HG02938 (cell line): ENCODE data around the gene SMTNL1.

Experiments
- ATAC-seq: cut with Tn5 transposase; IDR thresholded peaks from one replicate; pipeline ENCODE4 v1.9.1; 2021; ENCODE audit warnings: mild to moderate bottlenecking, moderate library complexity; ENCODE audit not compliant: unreplicated experiment

Gene SMTNL1, protein sequence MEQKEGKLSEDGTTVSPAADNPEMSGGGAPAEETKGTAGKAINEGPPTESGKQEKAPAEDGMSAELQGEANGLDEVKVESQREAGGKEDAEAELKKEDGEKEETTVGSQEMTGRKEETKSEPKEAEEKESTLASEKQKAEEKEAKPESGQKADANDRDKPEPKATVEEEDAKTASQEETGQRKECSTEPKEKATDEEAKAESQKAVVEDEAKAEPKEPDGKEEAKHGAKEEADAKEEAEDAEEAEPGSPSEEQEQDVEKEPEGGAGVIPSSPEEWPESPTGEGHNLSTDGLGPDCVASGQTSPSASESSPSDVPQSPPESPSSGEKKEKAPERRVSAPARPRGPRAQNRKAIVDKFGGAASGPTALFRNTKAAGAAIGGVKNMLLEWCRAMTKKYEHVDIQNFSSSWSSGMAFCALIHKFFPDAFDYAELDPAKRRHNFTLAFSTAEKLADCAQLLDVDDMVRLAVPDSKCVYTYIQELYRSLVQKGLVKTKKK

DNA sequence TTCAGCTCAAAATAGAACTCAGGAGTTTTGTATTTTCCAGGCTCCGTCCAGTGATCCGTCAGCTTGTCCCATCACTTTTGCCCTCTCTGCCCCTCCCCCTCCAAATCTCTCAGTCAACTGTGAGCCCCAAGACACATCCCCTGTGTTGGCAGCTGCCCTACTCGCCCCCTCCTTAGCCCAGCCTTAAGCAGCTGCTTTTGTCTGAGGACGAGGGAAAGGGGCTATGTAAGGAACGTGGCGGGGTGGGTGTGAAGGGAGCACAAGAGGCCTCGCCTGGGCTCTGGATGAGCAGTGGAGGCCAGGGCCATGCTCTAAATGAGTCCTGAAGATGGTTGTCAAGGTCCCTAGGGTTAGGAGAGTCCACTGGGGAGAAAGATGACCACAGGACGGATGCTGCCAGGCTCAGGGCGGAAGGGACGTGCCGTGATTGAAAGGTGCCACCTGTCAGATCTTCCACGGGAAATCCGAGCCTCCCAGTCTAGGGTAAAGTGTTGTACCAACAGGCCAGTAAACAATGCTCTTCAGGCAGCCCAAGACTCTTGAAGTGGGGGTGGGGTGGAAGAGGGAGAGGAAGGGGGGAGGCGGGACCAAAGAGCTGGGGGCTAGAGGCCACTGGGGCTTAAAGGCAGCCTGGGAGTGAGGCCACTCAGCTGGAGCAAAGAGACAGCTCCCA, at the start of gene SMTNL1:
Gene SMTNL1, plus strand, starts transcription at position 649 of the 673 bp plus-strand sequence. CDS start 5,048 bp downstream, outside the sequence.
- ATAC-seq: no peak

DNA sequence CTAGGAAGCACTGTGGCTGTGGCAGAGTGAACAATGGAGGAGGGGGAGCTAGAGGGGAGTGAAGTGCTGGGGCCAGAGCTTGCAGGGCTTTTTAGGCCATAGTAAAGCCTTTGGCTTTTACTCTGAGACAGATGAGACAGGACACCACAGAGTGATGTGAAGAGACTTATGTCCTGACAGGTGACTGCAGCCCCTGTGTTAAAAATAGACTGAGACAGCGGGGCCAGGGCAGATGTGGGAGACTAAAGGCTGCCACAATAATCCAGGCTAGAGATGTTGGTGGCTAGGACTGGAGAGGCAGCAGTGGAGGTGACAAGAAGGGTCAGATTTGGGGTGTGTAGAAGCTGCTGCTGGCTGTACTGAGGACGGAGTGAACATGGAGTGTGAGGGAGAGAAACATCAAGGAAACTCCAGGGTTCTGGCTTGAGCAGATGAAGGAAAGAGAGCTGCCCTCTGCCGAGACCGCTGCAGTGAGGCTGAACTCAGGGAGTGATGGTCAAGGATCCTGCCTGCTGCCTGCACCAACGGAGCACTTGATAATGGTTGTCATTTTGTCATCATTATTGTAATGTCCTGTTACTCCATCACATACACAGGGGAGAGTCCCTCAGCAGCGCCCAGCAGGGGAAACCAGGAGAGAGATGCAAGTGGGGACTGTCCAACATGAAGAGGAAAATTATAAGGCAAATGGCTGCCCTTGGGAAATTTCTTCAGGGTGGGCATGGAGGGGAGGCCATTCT, 49.3 kb upstream of the SMTNL1 start:
- no peak for ATAC-seq

DNA sequence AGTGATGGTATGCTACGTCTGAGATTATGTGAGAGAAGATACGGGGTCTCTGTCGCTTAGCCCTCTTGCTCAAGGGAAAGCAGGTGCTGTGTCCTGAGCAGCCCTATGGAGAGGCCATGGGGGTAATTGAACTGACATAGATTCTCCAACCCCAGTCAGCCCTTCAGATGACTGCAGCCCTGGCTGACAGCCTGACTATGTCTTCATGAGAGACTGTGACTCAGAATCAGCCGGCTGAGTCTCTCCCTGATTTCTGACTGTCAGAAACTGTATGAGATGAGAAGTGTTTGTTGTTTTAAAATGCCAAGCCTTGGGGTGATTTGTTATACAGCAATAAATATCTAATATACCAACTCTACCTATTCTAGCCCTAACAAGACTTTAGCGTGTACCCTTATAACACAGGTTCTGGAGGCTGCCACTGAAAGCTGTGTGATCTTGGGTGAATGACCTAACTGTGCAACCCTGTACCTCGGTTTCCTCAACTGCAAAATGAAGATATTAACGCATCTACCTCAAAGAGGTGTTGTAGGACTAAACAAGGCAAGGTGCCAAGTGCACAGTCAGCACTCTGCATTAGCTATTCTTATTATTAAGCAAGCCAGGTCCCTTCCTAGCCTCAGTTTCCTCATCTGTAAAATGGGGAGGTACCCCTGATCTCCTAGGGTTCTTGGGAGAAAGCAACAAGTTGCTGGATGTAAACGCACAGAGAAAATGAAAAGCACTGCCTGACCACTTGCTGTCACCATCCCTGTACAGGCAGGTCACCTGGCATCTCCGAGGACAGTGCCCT, 46.7 kb upstream of the SMTNL1 start:
- ATAC-seq: no peak

DNA sequence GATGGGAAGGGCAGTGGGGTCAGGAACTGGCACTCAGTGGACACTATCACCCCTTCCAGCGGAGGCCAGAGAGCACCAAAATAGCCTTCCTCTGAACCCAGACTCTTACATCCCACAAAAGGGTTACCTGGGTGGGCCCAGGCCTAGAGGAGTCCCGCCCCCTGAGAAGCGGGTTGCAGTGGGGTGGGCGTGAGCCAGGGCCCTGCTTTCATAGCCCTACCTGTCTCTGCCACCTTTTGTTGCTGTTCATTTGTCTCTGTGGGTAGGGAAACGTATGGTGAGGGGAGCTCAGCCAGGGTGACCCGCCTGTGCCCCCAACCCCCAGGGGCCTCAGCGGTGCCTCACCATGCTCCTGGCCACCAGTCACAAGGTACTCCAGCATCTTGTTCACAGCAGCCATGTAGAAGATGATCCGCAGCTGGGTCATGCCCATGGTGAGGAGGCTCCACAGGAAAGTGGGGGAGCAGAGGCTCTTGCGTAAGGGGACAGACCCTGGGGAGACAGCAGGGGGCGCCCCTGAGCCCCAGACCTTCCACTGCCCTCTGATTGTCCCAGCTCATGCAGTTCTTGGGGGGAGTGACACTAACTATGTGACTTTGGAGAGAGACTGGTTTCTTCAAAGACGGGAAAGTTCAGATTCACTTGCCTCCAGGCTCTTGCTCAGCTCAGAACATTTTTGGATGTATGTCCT, 45.9 kb upstream of the SMTNL1 start:
- ATAC-seq: no peak

DNA sequence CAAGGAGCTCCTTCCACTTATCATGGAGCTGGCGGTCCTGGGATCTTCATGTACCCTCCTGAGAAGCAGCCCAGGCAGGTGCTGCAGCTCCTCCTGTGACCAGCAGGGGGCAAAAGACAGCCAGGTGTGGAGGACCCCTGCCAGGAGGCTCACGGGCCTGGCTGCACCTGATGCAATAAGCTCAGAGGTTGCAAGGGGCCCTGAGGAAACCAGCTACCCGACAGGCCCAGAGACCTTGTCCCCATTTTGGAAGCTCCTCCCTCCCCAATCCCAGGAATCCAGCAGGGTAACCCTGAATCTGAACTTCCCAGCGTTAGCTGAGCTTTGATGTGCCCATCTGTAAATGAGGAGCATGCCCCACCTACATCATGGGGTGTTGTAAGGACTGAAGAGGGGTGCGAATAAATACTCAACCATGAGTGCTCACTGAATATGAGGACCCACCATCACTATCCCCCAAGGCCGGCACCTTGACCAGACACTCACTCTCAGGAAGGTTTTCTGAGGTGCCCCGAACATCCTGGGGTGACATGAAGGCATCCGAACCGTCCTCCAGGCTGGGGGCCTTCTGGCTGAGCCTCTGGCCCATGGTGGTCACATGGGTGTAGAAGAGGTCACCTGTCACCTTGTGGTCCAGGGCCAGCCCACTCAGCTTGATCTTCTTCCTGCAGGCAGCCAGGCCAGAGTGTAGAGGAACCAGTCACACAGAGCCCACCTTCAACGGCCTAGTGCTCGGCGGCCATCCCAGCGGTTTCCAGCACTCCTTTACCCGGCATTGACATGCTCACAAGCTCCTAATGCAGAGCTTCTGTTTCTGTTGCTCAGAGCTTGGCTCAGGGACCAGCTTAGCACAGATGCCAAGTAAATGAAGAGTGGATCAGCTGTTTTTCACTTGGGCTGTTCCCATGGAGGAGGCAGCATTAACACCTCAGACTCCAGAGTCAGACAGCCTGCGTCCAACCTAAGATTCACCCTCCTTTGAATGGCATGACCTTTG, 43.6 kb upstream of the SMTNL1 start:
- no peak for ATAC-seq

DNA sequence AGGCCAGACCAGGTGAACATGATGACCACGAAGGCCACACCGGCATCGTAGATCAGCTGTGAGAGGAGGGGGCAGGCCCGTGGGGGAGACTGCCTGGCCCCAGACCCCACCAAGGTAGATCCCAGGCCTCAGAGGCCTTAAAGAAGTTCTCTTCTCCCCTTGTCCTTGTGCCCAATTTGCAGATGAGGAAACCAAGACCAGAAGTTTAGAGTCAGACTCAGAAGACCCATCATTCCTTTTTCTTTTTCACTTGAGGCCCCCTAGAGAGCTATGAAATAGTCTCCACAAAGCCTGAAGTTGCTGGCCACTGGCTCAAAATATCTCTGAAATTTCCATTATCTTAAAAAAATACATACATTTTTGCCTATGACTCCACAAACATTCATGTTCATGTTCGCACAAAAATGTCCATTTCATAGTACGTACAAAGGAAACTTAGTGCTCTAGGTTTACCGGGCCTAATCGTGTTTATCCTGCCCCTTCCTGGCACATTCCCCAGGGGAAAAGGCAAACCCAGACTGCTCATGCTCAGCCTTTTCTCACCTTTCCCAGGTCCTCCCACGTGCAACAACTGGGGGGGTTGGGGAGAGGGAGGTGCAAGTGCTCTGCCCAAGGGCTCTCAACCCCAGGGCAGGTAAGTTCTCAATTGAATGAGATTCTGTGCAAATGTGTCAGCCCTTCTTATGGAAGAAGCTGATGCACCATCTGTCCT, 41.1 kb upstream of the SMTNL1 start:
- ATAC-seq: no peak

DNA sequence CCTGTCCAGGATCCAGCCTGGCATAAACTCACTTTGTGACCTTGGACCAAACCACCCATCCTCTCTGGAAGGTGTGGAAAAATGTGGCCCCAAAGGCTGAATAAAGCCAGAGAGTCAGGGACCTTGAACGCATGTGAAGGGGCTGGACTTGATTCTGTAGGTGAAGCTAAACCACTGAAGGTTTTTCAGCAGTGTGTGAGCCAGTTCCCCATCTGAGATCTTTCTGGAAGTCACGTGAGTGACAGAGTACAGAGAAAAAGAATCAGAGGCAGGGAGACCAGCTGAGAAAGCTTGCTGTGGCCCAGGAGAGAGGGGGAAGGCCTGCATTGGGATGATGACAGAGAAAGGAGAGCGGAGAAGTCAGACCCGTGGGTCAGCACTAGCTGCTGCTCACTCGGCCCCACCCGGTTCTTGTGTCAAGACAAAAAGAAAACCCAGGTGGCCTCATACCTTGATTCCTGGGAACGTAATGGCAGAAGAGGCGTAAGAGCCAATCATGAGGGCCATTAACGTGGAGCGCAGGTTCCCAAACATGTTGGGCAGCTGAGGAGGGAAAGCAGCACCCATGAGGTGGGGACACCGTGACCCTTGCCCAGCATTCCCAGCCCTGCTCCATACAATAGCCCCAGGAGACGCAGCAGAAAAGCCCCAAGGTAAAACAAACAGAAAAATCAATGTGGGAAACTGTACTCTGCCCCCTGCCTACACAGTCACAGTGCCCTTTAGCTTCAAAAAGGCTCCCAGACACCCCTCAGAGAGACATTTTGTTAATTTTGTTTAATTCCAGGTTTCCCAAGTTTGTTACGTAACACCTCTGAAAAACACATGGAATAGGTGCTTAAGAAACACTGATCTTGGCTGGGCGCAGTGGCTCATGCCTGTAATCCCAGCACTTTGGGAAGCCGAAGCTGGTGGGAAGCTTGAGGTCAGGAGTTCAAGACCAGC, 39.8 kb upstream of the SMTNL1 start:
- ATAC-seq: no peak

DNA sequence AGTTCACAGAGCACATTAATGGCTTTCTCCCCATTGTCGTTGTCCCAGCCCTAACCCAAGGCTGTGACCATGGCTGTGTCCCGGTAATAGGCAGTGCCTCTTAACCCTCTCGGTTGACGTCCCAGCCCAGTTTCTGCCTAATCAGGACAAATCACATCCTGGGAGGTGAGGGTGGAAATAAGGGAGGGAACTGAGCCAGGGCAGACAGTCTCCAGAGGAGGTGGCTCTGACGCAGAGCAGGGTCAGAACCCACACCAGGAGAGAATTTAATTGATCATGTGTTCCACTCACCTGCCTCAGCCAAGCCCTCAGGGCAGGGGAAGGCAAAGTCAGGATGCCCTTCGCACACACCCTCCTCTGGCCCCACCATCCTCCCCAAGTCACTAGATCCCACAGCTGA, 38.9 kb upstream of the SMTNL1 start:
- ATAC-seq: no peak

DNA sequence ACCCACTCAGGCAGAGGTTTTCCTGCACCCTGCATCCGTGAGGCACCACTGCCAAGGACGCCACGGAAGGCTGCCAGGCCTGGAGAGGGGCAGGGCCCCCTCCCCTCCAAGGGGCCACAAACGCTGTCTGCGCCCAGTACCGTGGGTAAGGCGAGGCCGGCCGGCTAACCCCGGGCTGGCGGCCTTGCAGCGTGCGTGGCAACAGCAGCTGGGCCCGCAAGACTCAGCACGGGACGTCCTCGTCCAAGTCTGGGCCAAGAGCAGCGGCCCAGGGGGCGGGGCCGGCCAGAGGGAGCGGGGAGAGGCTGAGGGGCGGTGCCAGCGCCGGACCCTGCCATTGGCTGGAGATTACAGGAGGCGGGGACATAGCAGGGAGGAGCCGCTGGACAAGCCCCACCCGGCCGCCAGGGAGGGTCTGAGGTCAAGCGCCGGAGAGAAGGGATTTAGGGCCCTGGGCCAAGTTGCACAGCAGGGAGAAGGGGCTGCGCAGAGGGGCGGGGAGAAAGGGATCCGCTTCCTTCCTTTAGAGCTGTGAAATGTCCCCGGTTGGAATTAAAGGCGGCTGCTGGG, 37.9 kb upstream of the SMTNL1 start:
- ATAC-seq: no peak

DNA sequence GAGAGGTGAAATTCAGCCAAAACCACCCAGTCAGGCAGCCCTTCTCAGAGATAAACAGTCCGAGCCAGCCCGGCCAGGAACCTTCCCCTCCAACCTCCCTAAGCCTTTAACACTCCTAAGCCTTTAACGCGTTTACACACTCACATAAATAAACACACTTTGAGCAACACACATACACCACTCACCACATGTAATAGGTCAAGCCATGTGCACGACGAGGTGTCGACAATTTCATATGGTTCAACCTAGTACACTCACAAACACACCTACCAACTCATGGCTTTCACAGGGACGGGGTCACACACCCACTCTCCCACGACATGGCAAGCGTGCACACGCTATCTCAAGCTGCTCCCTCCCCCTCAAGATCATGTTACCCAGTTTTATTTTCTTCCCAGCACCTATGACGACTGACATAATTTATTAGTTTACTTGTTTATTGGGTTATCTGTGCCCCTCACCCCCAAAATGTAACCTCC, 37.4 kb upstream of the SMTNL1 start:
- ATAC-seq: no peak

DNA sequence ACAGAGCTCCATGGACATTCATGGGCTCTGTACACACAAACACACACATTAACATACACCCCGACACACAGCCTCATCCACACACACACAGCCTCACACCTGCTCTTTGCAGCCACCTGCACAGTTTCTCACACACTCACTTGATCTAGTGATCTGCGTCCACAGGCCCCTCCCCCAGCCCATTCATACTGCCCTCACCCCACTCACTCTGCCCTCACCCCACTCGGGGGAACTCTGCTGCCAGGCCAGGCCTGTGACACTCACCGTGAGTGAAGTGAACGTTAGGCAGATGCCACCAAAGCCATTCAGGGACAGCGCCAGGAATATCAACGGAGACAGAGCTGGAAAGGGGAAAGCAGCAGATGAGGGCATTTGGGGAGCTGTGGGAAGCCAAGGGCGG, 36.9 kb upstream of the SMTNL1 start:
- no peak for ATAC-seq

DNA sequence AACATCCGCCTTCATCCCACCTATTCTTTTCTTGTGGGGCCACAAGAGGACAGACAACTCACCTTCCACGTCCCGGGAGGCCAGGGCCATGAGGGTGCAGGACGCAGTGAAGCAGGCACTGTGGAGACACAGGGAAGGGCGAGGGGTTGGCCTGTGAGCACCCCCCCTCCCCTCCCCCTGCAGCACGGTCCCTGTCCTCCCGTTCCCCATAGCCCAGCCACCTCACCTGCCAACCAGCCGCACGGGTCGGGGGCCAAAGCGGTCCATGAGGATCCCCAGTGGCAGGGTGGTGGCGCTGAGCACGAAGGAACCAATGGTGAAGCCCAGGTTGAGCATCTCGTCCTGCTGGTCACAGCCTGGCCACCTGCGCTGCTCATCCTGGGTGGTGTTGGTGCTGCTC, 36.5 kb upstream of the SMTNL1 start:
- no peak for ATAC-seq

DNA sequence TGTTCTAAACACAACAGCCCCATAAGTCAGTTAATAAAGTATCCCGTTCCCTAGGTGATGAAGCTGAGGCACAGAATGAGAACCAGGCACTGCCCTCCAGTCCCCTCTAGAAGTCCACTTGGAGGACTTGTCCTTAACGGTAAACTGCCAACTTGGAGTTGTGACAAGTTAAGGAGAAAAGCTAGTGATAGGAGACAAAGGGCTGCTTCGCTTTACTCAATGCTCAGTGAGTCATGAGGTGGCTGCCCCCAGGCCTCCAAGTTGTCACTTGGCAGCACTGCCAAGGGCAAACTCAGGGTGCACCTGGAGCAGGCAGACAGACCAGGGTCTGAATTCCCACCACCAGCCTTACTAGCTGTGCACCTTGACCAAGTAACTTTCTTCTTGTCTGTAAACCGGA, 35.4 kb upstream of the SMTNL1 start:
- ATAC-seq: no peak

DNA sequence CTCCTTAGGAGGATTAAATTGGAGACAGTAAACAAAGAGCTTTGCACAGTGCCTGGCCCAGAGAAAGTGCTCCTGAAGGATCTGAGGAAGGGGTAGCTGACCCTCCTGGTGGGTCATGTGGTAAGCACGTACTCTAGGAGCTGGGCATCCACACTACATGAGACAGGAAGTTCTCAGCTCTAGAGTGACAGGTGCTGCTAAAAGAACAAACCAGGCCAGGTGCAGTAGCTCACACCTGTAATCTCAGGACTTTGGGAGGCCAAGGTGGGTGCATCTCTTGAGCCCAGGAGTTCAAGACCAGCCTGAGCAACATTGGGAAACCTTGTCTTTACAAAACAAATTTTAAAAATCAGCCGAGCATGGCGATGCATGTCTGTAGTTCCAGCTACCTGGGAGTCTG, 35.0 kb upstream of the SMTNL1 start:
- no peak for ATAC-seq

DNA sequence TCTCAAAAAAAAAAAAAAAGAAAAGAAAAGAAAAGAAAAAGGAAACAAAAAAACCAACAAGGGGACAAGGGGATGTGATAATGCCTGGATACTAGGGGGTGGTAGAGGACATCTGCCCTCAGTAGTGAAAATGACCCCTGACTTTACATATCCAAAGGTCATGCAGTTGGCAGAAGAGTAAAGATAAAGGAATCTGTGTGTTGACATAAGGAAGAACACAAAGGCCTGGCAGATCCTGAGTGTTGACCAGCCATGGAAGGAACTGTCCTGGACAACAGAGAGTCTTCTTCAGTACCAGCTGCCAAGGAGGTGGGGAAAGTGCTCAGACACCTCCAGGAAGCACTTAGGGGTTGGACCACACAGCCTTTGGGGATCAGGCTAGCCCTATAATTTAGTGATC, 34.5 kb upstream of the SMTNL1 start:
- ATAC-seq: no peak

DNA sequence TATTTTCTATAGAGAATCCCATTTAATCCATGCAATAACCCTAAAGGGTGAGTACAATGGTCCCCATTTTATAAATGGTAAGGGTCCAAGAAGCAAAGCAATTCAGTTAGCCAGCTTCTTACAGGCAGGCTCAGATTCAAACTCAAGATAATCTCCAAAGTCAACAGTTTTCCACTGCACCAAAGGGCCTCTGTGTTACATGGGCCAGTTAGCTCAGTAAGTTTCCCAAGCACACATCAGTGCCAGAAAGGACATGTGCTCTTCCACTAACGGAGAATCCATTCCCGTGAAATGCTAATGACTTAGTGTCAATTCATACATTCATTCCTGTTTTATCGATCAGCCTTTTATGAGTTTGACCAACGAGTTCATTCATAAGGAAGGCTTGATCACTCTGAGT, 32.9 kb upstream of the SMTNL1 start:
- ATAC-seq: no peak

DNA sequence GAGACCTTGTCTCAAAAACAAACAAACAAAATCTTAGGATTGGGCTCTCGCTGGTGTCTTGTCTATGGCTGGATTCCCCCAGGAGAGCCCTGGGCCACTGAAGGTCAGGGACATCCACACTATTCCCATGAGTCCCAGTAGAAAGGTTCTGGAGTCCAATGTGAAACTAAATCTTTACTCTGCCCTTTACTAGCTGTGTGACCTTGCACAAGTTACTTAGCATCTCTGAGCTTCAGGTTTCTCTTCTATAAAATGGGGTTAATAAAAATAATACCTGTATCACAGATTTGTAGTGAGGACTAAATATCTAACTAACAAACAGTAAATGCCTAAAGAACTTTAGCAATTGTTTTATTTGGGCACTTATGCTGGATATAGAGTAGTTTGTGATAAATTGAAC, 30.9 kb upstream of the SMTNL1 start:
- ATAC-seq: no peak
